HG03439 (cell line): ENCODE results near the gene RMP24.

ENCODE experiments used
- ATAC-seq: cut with Tn5 transposase; IDR thresholded peaks from one replicate; pipeline ENCODE4 v1.9.1; 2021; ENCODE audit warnings: mild to moderate bottlenecking, moderate library complexity; ENCODE audit not compliant: unreplicated experiment

Gene RMP24

DNA sequence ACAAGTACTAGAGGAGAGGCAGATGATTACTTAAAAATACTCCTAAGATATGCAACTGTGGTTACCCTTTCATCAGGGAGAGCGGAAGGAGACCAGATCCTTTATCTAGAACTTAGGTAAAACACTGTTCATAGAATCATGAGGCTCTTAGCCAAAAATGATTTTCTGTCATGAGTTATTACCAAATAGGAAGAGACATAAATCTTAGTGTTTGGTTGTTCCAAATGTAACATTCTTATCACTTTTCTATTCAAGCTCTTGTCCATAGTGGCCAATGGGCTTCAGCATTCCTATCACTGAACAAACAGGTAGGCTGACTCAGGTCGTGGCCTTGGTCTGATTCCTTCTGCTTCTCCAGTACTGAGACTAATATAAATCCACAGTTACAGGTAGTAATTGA, 56.4 kb downstream of the RMP24 start:
- no peak for ATAC-seq
